Heart left ventricle (tissue), 16 donors: ENCODE results near the gene NALCN. TPM values are rescaled to one million over a fixed set of nuclear protein-coding genes. Genes with fewer than 3 reads are reported as not detected.

ENCODE experiments used
- ATAC-seq, 4 donors: fragments of 200-7000 bp; cut with Tn5 transposase; one replicate each; pipeline ENCODE4 v1.9.1; 2020 to 2022; ENCODE audit warnings: moderate library complexity in 4 of 4, mild to moderate bottlenecking in 3 of 4, moderate number of reproducible peaks in 1 of 4
- DNase-seq, 5 donors: peaks; one replicate each; pipeline ENCODE4 v3.0.0-alpha.2; 2020
- H3K27ac ChIP-seq, 12 donors: fragments of 200-600 bp; sonication (generic) in 4 of 12; one replicate each; pipeline versions ENCODE4 v1.5.0 to v1.8.0; 2016 to 2022; ENCODE audit warnings: mild to moderate bottlenecking in 2 of 12
- H3K27me3 ChIP-seq, 9 donors: fragments of 200-600 bp; sonication (generic) in 2 of 9; one replicate each; pipeline versions ENCODE4 v1.5.1 to v1.8.0; 2016 to 2022; ENCODE audit warnings: mild to moderate bottlenecking in 3 of 9
- H3K36me3 ChIP-seq, 9 donors: fragments of 200-600 bp; sonication (generic) in 2 of 9; one replicate each; pipeline versions ENCODE4 v1.5.0 to v1.8.0; 2018 to 2022; ENCODE audit warnings: mild to moderate bottlenecking in 2 of 9
- H3K4me1 ChIP-seq, 12 donors: fragments of 200-600 bp; sonication (generic) in 4 of 12; one replicate each; pipeline versions ENCODE4 v1.5.0 to v1.8.0; 2016 to 2022; ENCODE audit warnings: mild to moderate bottlenecking in 3 of 12
- H3K4me3 ChIP-seq, 12 donors: fragments of 200-600 bp; sonication (generic) in 4 of 12; one replicate each; pipeline versions ENCODE4 v1.5.0 to v1.8.0; 2017 to 2022; ENCODE audit warnings: mild to moderate bottlenecking in 9 of 12, moderate library complexity in 4 of 12
- H3K9me3 ChIP-seq, 12 donors: fragments of 200-600 bp; sonication (generic) in 4 of 12; one replicate each; pipeline versions ENCODE4 v1.5.0 to v1.8.0; 2016 to 2022; ENCODE audit warnings: mild to moderate bottlenecking in 1 of 12
- POLR2A ChIP-seq, 2 donors: fragments of 450-650 bp; IDR thresholded peaks; one replicate each; pipeline ENCODE4 v1.6.1; 2017; ENCODE audit warnings: antibody characterized with exemption in 2 of 2, mild to moderate bottlenecking in 2 of 2, moderate library complexity in 2 of 2
- WGBS, 4 donors: extraction: QIAGEN DNeasy Blood & Tissue Kit in 2 of 4; methylation state at CpG; one replicate each; pipeline versions ENCODE4 v1.1.5 to v1.1.7; 2013 to 2018; 5-methylcytosine and 5-hydroxymethylcytosine counted together
- intact Hi-C, 10 donors: fragments of 100-400 bp; cut with DNase I; formaldehyde crosslinking; loops; one replicate each; pipeline versions ENCODE4 v1.11.1 to v1.14.2; 2022
- polyA plus RNA-seq, 2 donors: library from polyadenylated mRNA; stranded (reverse); fragments of 200-250 nt; gene quantifications; one replicate each; pipeline ENCODE4 v1.2.3, GENCODE V29; 2013
- total RNA-seq, 9 donors: library from RNA; depleted of rRNA in 2 of 9; stranded (reverse); fragments of >200 nt in 2 of 9; fragmentation: NEBNext Ultra II Directional in 3 of 9; extraction: Animal tissue kit (Norgen Biotek cat#: 25700) in 3 of 9; gene quantifications; one replicate each; pipeline versions ENCODE4 v1.1.0 to v1.2.4, GENCODE V29; 2016 to 2023
- TF ChIP-seq, protein P1 (sequence below), 12 donors: fragments of 200-600 bp; sonication (generic) in 4 of 12; IDR thresholded peaks; one replicate each; pipeline versions ENCODE4 v1.5.0 to v1.8.0; 2018 to 2022; ENCODE audit warnings: antibody characterized with exemption in 12 of 12, mild to moderate bottlenecking in 5 of 12
- donor health status: ischemic (EF 13 %, LVEDD 7.1; RV severe dilation, severe dysfunction).
- donor health status: healthy with polysubstance abuse.
- donor health status: DM: no; HTN: yes; CAD: no.
- donor health status: DM: no; HTN: no; CAD: no.
- donor health status: ischemic (EF 25% LVEDD 6.9; RV normal size, moderate dysfunction).
- donor health status: ischemic (EF 25% LVEDD 5.7; RV mildly dilated, moderate dysfunction).
- donor health status: healthy.
- donor health status: DM: yes; HTN: yes; CAD: no.
- donor health status: ischemic (EF 35%, LVEDD 5.7; RV mildly dilated, moderate dysfunction).
- donor health status: nonischemic (EF 11% LVEDD 7.7; RV severe dilation, severe dysfunction).
- donor health status: DM: yes; HTN: yes; CAD: no.
- donor health status: PGD.
- donor health status: ischemic (EF 29% LVEDD 5.4; RV normal size, mild dysfunction).
- donor health status: nonischemic (EF 23%, LVEDD 6.1; RV moderate dilation, normal function).

NALCN gene
- total and polyA plus RNA-seq, 11 donors: 1.9 to 11.4 (median 6.8) TPM; not detected in 1

DNA sequence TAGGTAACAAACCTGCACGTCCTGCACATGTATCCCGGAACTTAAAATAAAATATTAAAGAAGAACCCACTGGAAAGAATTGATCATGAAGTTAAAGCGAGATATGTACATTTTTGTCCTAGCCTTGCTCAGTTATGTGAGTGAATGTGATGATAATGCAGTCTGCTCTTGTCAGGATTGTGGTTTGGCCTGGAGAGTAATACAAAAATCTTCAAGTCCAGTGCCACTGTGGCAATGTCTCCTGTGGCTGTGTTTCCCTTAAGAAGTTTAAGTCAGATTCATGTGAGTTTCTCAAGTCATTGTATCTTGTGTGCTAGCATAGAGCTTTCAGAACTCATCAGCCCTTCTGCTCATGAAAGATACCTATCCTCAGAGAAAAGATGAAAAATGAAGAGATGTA lies 18.2 kb upstream of the NALCN start:
- H3K9me3 ChIP-seq: no peaks in the 10 kb centered on the region
- intact Hi-C loops: no loop called here
- H3K4me1 ChIP-seq: no peaks in the 10 kb centered on the region
- DNase-seq (no peak), ATAC-seq (no peak)
- 77 to 83% (median 78%) methylated on average over 3 of the region's 3 CpGs for WGBS, 4 donors
- TF ChIP-seq, protein P1, sequence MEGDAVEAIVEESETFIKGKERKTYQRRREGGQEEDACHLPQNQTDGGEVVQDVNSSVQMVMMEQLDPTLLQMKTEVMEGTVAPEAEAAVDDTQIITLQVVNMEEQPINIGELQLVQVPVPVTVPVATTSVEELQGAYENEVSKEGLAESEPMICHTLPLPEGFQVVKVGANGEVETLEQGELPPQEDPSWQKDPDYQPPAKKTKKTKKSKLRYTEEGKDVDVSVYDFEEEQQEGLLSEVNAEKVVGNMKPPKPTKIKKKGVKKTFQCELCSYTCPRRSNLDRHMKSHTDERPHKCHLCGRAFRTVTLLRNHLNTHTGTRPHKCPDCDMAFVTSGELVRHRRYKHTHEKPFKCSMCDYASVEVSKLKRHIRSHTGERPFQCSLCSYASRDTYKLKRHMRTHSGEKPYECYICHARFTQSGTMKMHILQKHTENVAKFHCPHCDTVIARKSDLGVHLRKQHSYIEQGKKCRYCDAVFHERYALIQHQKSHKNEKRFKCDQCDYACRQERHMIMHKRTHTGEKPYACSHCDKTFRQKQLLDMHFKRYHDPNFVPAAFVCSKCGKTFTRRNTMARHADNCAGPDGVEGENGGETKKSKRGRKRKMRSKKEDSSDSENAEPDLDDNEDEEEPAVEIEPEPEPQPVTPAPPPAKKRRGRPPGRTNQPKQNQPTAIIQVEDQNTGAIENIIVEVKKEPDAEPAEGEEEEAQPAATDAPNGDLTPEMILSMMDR (IDR thresholded peaks at IDR 0.05): no peak
- TF ChIP-seq POLR2A (IDR thresholded peaks at IDR 0.05): no peak
- H3K27me3 ChIP-seq: peaks cover 0 to 10% (median 0%) of the 10 kb centered on the region in 9 donors
- H3K4me3 ChIP-seq: no peak overlapping the region
- H3K36me3 ChIP-seq: no peaks in the 10 kb centered on the region
- no peak overlapping the region for H3K27ac ChIP-seq

DNA sequence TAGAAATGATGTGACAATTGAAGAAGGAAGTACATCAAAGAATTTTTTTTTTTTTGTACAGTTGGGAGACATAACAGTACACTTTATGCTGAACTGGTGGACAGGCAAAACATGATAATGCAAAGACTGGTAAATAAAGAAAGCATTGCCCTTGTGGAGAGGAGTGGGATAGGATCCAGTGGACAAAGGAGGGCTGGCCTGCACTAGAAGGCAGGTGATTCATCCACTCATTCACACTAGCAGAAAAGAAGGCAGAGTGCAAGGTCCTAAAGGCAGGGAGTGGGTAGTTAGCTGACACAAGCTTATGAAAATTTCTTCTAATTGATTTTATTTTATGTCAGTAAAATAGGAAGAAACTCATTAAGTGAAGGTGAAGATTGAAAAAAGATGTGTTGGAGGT lies 17.6 kb upstream of the NALCN start:
- H3K27ac ChIP-seq: no peak overlapping the region
- DNase-seq (no peak), ATAC-seq (no peak)
- TF ChIP-seq, protein P1 (IDR thresholded peaks at IDR 0.05): no peak
- no peak for TF ChIP-seq POLR2A (IDR thresholded peaks at IDR 0.05)
- H3K36me3 ChIP-seq: no peaks in the 10 kb centered on the region
- H3K4me1 ChIP-seq: no peaks in the 10 kb centered on the region
- peaks cover 0 to 10% (median 0%) of the 10 kb centered on the region in 9 donors for H3K27me3 ChIP-seq
- intact Hi-C loops: no loop called here
- no peaks in the 10 kb centered on the region for H3K9me3 ChIP-seq
- no peak overlapping the region for H3K4me3 ChIP-seq

DNA sequence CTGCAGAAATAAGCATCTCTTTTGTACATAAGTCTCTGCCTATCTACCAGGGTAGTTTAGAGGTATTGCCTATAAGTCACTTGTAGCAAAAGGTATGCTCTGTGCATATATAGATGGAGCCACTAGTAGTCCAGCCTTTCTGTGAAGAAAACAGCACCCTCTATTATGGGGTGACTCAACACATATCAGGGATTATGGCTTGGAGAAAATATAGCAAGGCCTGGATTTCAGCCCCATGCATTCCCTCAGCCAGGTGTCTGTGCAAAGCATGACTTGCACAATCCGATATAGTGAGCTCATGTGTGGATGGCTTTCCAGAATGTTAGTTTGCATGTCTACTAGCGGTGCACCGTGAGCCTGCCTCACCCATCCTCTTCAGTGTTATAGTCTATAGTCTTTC lies 13.4 kb upstream of the NALCN start:
- ATAC-seq: no peak
- H3K27ac ChIP-seq: no peak overlapping the region
- H3K27me3 ChIP-seq: peaks cover 0 to 10% (median 0%) of the 10 kb centered on the region in 9 donors
- H3K9me3 ChIP-seq: no peaks in the 10 kb centered on the region
- whole genome bisulfite sequencing, 4 donors: 86 to 90% (median 87%) methylated on average over 3 of the region's 3 CpGs
- no peak overlapping the region for H3K4me3 ChIP-seq
- intact Hi-C loops: no loop called here
- no peak for DNase-seq
- H3K4me1 ChIP-seq: no peaks in the 10 kb centered on the region
- H3K36me3 ChIP-seq: no peaks in the 10 kb centered on the region
- TF ChIP-seq POLR2A (IDR thresholded peaks at IDR 0.05): no peak
- TF ChIP-seq, protein P1 (IDR thresholded peaks at IDR 0.05): no peak

DNA sequence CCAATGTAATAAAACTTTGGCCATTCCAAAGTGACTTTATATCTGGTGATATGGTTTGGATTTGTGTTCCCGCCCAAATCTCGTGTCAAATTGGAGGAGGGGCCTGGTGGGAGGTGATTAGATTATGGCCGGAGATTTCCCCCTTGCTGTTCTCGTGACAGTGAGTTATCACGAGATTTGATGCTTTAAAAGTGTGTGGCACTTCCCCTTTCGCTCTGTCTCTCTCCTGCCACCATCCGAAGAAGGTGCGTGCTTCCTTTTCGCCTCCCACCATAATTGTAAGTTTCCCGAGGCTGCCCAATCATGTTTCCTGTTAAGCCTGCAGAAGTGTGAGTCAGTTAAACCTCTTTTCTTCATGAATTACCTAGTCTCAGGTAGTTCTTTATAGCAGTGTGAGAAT lies 9.3 kb upstream of the NALCN start:
- TF ChIP-seq POLR2A (IDR thresholded peaks at IDR 0.05): no peak
- TF ChIP-seq, protein P1 (IDR thresholded peaks at IDR 0.05): no peak
- Histone ChIP-seq H3K27ac (no peak overlapping the region), H3K4me1 (no peaks in the 10 kb centered on the region), H3K27me3 (peaks cover 0 to 5% (median 0%) of the 10 kb centered on the region in 9 donors), H3K36me3 (no peaks in the 10 kb centered on the region), H3K4me3 (no peak overlapping the region), H3K9me3 (no peaks in the 10 kb centered on the region)
- ATAC-seq: no peak
- DNase-seq: no peak
- intact Hi-C loops: no loop called here
- 62 to 71% (median 63%) methylated on average over 10 of the region's 10 CpGs for WGBS, 4 donors
